ENCODE data around the gene GRPEL2.

- TF ChIP-seq, protein P1, sequence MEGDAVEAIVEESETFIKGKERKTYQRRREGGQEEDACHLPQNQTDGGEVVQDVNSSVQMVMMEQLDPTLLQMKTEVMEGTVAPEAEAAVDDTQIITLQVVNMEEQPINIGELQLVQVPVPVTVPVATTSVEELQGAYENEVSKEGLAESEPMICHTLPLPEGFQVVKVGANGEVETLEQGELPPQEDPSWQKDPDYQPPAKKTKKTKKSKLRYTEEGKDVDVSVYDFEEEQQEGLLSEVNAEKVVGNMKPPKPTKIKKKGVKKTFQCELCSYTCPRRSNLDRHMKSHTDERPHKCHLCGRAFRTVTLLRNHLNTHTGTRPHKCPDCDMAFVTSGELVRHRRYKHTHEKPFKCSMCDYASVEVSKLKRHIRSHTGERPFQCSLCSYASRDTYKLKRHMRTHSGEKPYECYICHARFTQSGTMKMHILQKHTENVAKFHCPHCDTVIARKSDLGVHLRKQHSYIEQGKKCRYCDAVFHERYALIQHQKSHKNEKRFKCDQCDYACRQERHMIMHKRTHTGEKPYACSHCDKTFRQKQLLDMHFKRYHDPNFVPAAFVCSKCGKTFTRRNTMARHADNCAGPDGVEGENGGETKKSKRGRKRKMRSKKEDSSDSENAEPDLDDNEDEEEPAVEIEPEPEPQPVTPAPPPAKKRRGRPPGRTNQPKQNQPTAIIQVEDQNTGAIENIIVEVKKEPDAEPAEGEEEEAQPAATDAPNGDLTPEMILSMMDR (IDR thresholded peaks at IDR 0.05), result no peak
- TF ChIP-seq EZH2 (IDR thresholded peaks at IDR 0.05) (no peak), EZH2phosphoT487 (IDR thresholded peaks at IDR 0.05) (no peak)
Measured at GRCh38 chr5:149341876-149342275, 3.4 kb upstream of the GRPEL2 start.

Data from neural progenitor cell (in vitro differentiated cells).